H9 (cell line): ENCODE results near the gene TTC23L. TPM values are rescaled to one million over a fixed set of nuclear protein-coding genes. Genes with fewer than 3 reads are reported as not detected.

Experiments used
- DNase-seq: peaks from one replicate; pipeline ENCODE4 v3.0.0-alpha.2; 2017
- H2AFZ ChIP-seq: one replicate; pipeline ENCODE4 v1.6.1; 2013; ENCODE audit warnings: mild to moderate bottlenecking, low read length, control low read depth, moderate library complexity
- H2AK5ac ChIP-seq: 2 replicates; pipeline ENCODE4 v1.6.1; 2013; ENCODE audit warnings: low read length, control low read depth, mixed read lengths; ENCODE audit not compliant: insufficient read length
- H2BK120ac ChIP-seq: one replicate; pipeline ENCODE4 v1.6.1; 2013; ENCODE audit warnings: low read depth, mild to moderate bottlenecking, low read length, control low read depth, inconsistent platforms; ENCODE audit not compliant: poor library complexity, severe bottlenecking
- H2BK12ac ChIP-seq: 2 replicates; pipeline ENCODE4 v1.6.1; 2013; ENCODE audit warnings: low read length, control low read depth, mixed read lengths, low read depth; ENCODE audit not compliant: insufficient read length
- H2BK15ac ChIP-seq: 2 replicates; pipeline ENCODE4 v1.6.1; 2013; ENCODE audit warnings: low read depth, low read length, control low read depth
- H2BK20ac ChIP-seq: one replicate; pipeline ENCODE4 v1.6.1; 2013; ENCODE audit warnings: low read depth, mild to moderate bottlenecking, low read length, control low read depth, inconsistent platforms; ENCODE audit not compliant: poor library complexity, severe bottlenecking
- H2BK5ac ChIP-seq: 2 replicates; pipeline ENCODE4 v1.6.1; 2013; ENCODE audit warnings: low read length, control low read depth, mixed read lengths; ENCODE audit not compliant: insufficient read length
- H3K14ac ChIP-seq: 2 replicates; pipeline ENCODE4 v1.6.1; 2013; ENCODE audit warnings: low read length, control low read depth; ENCODE audit not compliant: insufficient read depth
- H3K18ac ChIP-seq: 2 replicates; pipeline ENCODE4 v1.6.1; 2013; ENCODE audit warnings: low read depth, mild to moderate bottlenecking, mixed read lengths, low read length, control low read depth; ENCODE audit not compliant: insufficient read length
- H3K23ac ChIP-seq: 2 replicates; pipeline ENCODE4 v1.6.1; 2013; ENCODE audit warnings: low read length, control low read depth, mixed read lengths, low read depth; ENCODE audit not compliant: insufficient read length
- H3K23me2 ChIP-seq: 2 replicates; pipeline ENCODE4 v1.6.1; 2013; ENCODE audit warnings: low read depth, mild to moderate bottlenecking, mixed read lengths, low read length, control low read depth; ENCODE audit not compliant: insufficient read length, poor library complexity, severe bottlenecking
- H3K27ac ChIP-seq: 2 replicates; pipeline ENCODE4 v1.5.1; 2013; ENCODE audit warnings: low read length, control low read depth, mixed read lengths, low read depth; ENCODE audit not compliant: insufficient read length
- H3K27me3 ChIP-seq: 2 replicates; pipeline ENCODE4 v1.6.1; 2013; ENCODE audit warnings: low read length, control low read depth, inconsistent platforms; ENCODE audit not compliant: insufficient read depth
- H3K4ac ChIP-seq: 2 replicates; pipeline ENCODE4 v1.6.1; 2013; ENCODE audit warnings: low read depth, mild to moderate bottlenecking, control low read depth, inconsistent platforms, low read length, moderate library complexity
- H3K4me1 ChIP-seq: 2 replicates; pipeline ENCODE4 v1.6.1; 2013; ENCODE audit warnings: low read length, control low read depth, inconsistent platforms; ENCODE audit not compliant: insufficient read depth
- H3K4me2 ChIP-seq: 2 replicates; pipeline ENCODE4 v1.6.1; 2013; ENCODE audit warnings: low read length, control low read depth, mixed read lengths; ENCODE audit not compliant: insufficient read length, insufficient read depth
- H3K56ac ChIP-seq: 2 replicates; pipeline ENCODE4 v1.6.1; 2013; ENCODE audit warnings: low read depth, mild to moderate bottlenecking, mixed read lengths, low read length, control low read depth; ENCODE audit not compliant: insufficient read length
- H3K79me1 ChIP-seq: 2 replicates; pipeline ENCODE4 v1.6.1; 2013; ENCODE audit warnings: low read depth, mild to moderate bottlenecking, moderate library complexity, low read length, control low read depth, inconsistent platforms; ENCODE audit not compliant: insufficient read depth, poor library complexity, severe bottlenecking
- H3K79me2 ChIP-seq: 2 replicates; pipeline ENCODE4 v1.6.1; 2013; ENCODE audit warnings: low read length, control low read depth, inconsistent platforms; ENCODE audit not compliant: insufficient read depth
- H3K9ac ChIP-seq: 2 replicates; pipeline ENCODE4 v1.6.1; 2013; ENCODE audit warnings: low read length, control low read depth, mixed read lengths; ENCODE audit not compliant: insufficient read length; ENCODE audit errors: extremely low read depth
- H3K9me3 ChIP-seq: one replicate; pipeline ENCODE4 v1.6.1; 2013; ENCODE audit warnings: low read depth, low read length, inconsistent platforms; ENCODE audit not compliant: control insufficient read depth
- H3T11ph ChIP-seq: one replicate; pipeline ENCODE4 v1.6.1; 2013; ENCODE audit warnings: mild to moderate bottlenecking, low read length, control low read depth, inconsistent platforms
- H4K20me1 ChIP-seq: one replicate; pipeline ENCODE4 v1.6.1; 2013; ENCODE audit not compliant: control insufficient read depth, insufficient read length, insufficient read depth
- H4K5ac ChIP-seq: 2 replicates; pipeline ENCODE4 v1.6.1; 2013; ENCODE audit warnings: low read depth, mild to moderate bottlenecking, mixed read lengths, low read length, control low read depth; ENCODE audit not compliant: insufficient read length
- H4K8ac ChIP-seq: replicated peaks from 2 replicates; pipeline ENCODE4 v1.6.1; 2013; ENCODE audit warnings: low read length, control low read depth, mixed read lengths, low read depth; ENCODE audit not compliant: insufficient read length
- H4K91ac ChIP-seq: 2 replicates; pipeline ENCODE4 v1.6.1; 2013; ENCODE audit warnings: low read depth, mild to moderate bottlenecking, moderate library complexity, mixed read lengths, low read length, control low read depth; ENCODE audit not compliant: insufficient read length
- H3K27ac Mint-ChIP-seq, 3 experiments: 2 replicates in 2 of 3; 3 replicates in 1 of 3; pipeline ENCODE4 v1.8.0; 2020 to 2021; ENCODE audit warnings: mixed read lengths in 3 of 3, mild to moderate bottlenecking in 1 of 3, moderate library complexity in 1 of 3
- H3K27me3 Mint-ChIP-seq: 2 replicates; pipeline ENCODE4 v1.8.0; 2021; ENCODE audit warnings: low read depth, mild to moderate bottlenecking, moderate library complexity, mixed read lengths
- H3K36me3 Mint-ChIP-seq, 3 experiments: 2 replicates in 2 of 3; 3 replicates in 1 of 3; pipeline ENCODE4 v1.8.0; 2020 to 2021; ENCODE audit warnings: low read depth in 3 of 3, mixed read lengths in 3 of 3; ENCODE audit not compliant: insufficient read depth in 1 of 3
- H3K4me1 Mint-ChIP-seq, 2 experiments: 2 replicates each; pipeline ENCODE4 v1.8.0; 2020; ENCODE audit warnings: mixed read lengths in 2 of 2
- H3K4me3 Mint-ChIP-seq, 2 experiments: 2 replicates in 1 of 2; 3 replicates in 1 of 2; pipeline ENCODE4 v1.8.0; 2020 to 2021; ENCODE audit warnings: mild to moderate bottlenecking in 2 of 2, mixed read lengths in 2 of 2, moderate library complexity in 1 of 2
- H3K9me3 Mint-ChIP-seq, 2 experiments: 2 replicates in 1 of 2; 3 replicates in 1 of 2; pipeline ENCODE4 v1.8.0; 2020; ENCODE audit warnings: mild to moderate bottlenecking in 2 of 2, mixed read lengths in 2 of 2, moderate library complexity in 1 of 2
- CTCF ChIP-seq: fragments of 200-600 bp; sonication (generic); conservative IDR thresholded peaks from 3 replicates; pipeline ENCODE4 v1.8.0; 2021; ENCODE audit warnings: antibody characterized with exemption, mild to moderate bottlenecking
- WGBS: extraction: QIAGEN DNeasy Blood & Tissue Kit; methylation state at CpG from one replicate; pipeline ENCODE4 v1.1.7; 2013; ENCODE audit warnings: missing lambda C conversion rate, low lambda C conversion rate, mixed read lengths; ENCODE audit not compliant: insufficient read length; ENCODE audit errors: extremely low coverage; 5-methylcytosine and 5-hydroxymethylcytosine counted together
- total RNA-seq: library from RNA; stranded (reverse); gene quantifications from 2 replicates; pipeline ENCODE4 v1.2.1, GENCODE V29; 2021

TTC23L gene
- total RNA-seq, 1 experiment from 2014 or later = 0.96 TPM

- H3K56ac ChIP-seq = no peak overlapping the region
- no peak overlapping the region for H2AK5ac ChIP-seq
- Mint-ChIP-seq H3K36me3 (peaks cover 0 to 2% (median 0%) of the 10 kb centered on the region in 3 experiments; a peak in 1 of 7 replicates), H3K27me3 (no peaks in the 10 kb centered on the region; the same call in 1 of the 2 replicates), H3K4me1 (peaks cover 17 to 18% of the 10 kb centered on the region in 2 experiments), H3K27ac (no peak overlapping the region), H3K9me3 (no peaks in the 10 kb centered on the region; a peak in 1 of 5 replicates), H3K4me3 (no peak overlapping the region)
- H3K18ac ChIP-seq = no peak overlapping the region
- no peak for TF ChIP-seq CTCF
- no peaks in the 10 kb centered on the region for H3K23me2 ChIP-seq
- no CpG with 5 or more reads among the region's 5 CpGs for WGBS
- H3K23ac ChIP-seq = no peak overlapping the region
- no peak overlapping the region for H4K91ac ChIP-seq
- H2BK5ac ChIP-seq = no peak overlapping the region
- no peak overlapping the region for H4K8ac ChIP-seq
- H3K27ac ChIP-seq = no peak overlapping the region
- no peaks in the 10 kb centered on the region for H4K20me1 ChIP-seq
- no peak overlapping the region for H4K5ac ChIP-seq
- no peak overlapping the region for H2BK120ac ChIP-seq
- no peak overlapping the region for H3K4me2 ChIP-seq
- H2AFZ ChIP-seq = no peak overlapping the region
- no peaks in the 10 kb centered on the region for H3K9me3 ChIP-seq
- H3T11ph ChIP-seq = no peak overlapping the region
- no peaks in the 10 kb centered on the region for H3K79me1 ChIP-seq
- no peak for DNase-seq
- H2BK12ac ChIP-seq = no peak overlapping the region
- H3K79me2 ChIP-seq = no peaks in the 10 kb centered on the region
- H3K4ac ChIP-seq = no peak overlapping the region
- H2BK20ac ChIP-seq = no peak overlapping the region
- H3K4me1 ChIP-seq = peaks cover 12% of the 10 kb centered on the region; the same call in 1 of the 2 replicates
- no peaks in the 10 kb centered on the region for H3K27me3 ChIP-seq
- no peak overlapping the region for H2BK15ac ChIP-seq
- no peak overlapping the region for H3K9ac ChIP-seq
- no peak overlapping the region for H3K14ac ChIP-seq
Observed at GRCh38 chr5:34859253-34859652, 20.3 kb downstream of the TTC23L start.
